Measurements from ENCODE around the gene ERG28.
"Not testable (repeated sequence)": the region's sequence is repeated elsewhere in the genome, so short reads cannot be mapped to it uniquely, and the experiment has no call there.

The ERG28 gene

GRCh38 chr14:75604979-75605851 lies 55.5 kb downstream of the ERG28 start:
- H3K36me3 ChIP-seq (ENCODE audit: control insufficient read depth, insufficient read depth, low read length), result no peaks in the 10 kb centered on the region

GRCh38 chr14:75602503-75602902 lies 58.2 kb downstream of the ERG28 start:
- H3K36me3 ChIP-seq (ENCODE audit: control insufficient read depth, insufficient read depth, low read length), result no peaks in the 10 kb centered on the region
- H3K27me3 ChIP-seq (ENCODE audit: control insufficient read depth, insufficient read depth, low read length), result no peaks in the 10 kb centered on the region
- no peak overlapping the region for H3K9ac ChIP-seq (ENCODE audit: low read length)
- no peak overlapping the region for H3K27ac ChIP-seq (ENCODE audit: low read depth, low read length)
- H3K4me1 ChIP-seq (ENCODE audit: control insufficient read depth, insufficient read depth, low read length), result no peaks in the 10 kb centered on the region; the same call in 1 of the 2 replicates
- H3K9me3 ChIP-seq (ENCODE audit: control insufficient read depth, insufficient read depth, low read depth, low read length), result no peaks in the 10 kb centered on the region
- H3K4me3 ChIP-seq (ENCODE audit: low read depth, low read length), result no peak overlapping the region

More at GRCh38 chr14:75604979-75605851, 55.5 kb downstream of the ERG28 start:
- H3K9ac ChIP-seq (ENCODE audit: low read length), result peak overlapping the region; percentile 8
- H3K4me3 ChIP-seq (ENCODE audit: low read depth, low read length), result no peak overlapping the region
- H3K27me3 ChIP-seq (ENCODE audit: control insufficient read depth, insufficient read depth, low read length), result no peaks in the 10 kb centered on the region
- H3K27ac ChIP-seq (ENCODE audit: low read depth, low read length), result no peak overlapping the region; the same call in 1 of the 2 replicates
- H3K4me1 ChIP-seq (ENCODE audit: control insufficient read depth, insufficient read depth, low read length), result no peaks in the 10 kb centered on the region; the same call in 1 of the 2 replicates
- H3K9me3 ChIP-seq (ENCODE audit: control insufficient read depth, insufficient read depth, low read depth, low read length), result no peaks in the 10 kb centered on the region

- H3K4me3 ChIP-seq (ENCODE audit: low read depth, low read length); H3K27ac ChIP-seq (ENCODE audit: low read depth, low read length); H3K27me3 ChIP-seq (ENCODE audit: control insufficient read depth, insufficient read depth, low read length); H3K36me3 ChIP-seq (ENCODE audit: control insufficient read depth, insufficient read depth, low read length); H3K4me1 ChIP-seq (ENCODE audit: control insufficient read depth, insufficient read depth, low read length); H3K9me3 ChIP-seq (ENCODE audit: control insufficient read depth, insufficient read depth, low read depth, low read length); H3K9ac ChIP-seq (ENCODE audit: low read length): not testable (repeated sequence)
Measured at GRCh38 chr14:75601061-75601460, 59.6 kb downstream of the ERG28 start.

GRCh38 chr14:75600100-75600499 lies 60.6 kb downstream of the ERG28 start:
- not testable (repeated sequence) for H3K27me3 ChIP-seq (ENCODE audit: control insufficient read depth, insufficient read depth, low read length); H3K9me3 ChIP-seq (ENCODE audit: control insufficient read depth, insufficient read depth, low read depth, low read length); H3K36me3 ChIP-seq (ENCODE audit: control insufficient read depth, insufficient read depth, low read length); H3K9ac ChIP-seq (ENCODE audit: low read length); H3K4me3 ChIP-seq (ENCODE audit: low read depth, low read length); H3K4me1 ChIP-seq (ENCODE audit: control insufficient read depth, insufficient read depth, low read length); H3K27ac ChIP-seq (ENCODE audit: low read depth, low read length)

Data from HUES6 (cell line).